GDM1 (cell line): ENCODE measurements around the gene ANKRD24.
A peak's percentile ranks its signal among the peaks of the same experiment; 100 is the strongest.
"Not testable (repeated sequence)": the region's sequence is repeated elsewhere in the genome, so short reads cannot be mapped to it uniquely, and the experiment has no call there.

Source experiments
- DNase-seq: peaks from one replicate; lab custom pipeline; 2025; lab: John Stamatoyannopoulos, UW

ANKRD24 gene

GRCh38 chr19:4182084-4182810, at the start of gene ANKRD24, which contains the start of gene SIRT6:
TSS of gene ANKRD24 (plus strand) at chr19:4182689. CDS start at chr19:4186426, 3,737 bp downstream.
TSS of gene SIRT6 (minus strand) at chr19:4182563. CDS start at chr19:4182539, 24 bp downstream.
- DNase-seq: peak; percentile 90

- DNase-seq: no peak
Measured at GRCh38 chr19:4134351-4134750, 48.1 kb upstream of the ANKRD24 start.

GRCh38 chr19:4135386-4135785, 47.1 kb upstream of the ANKRD24 start:
- DNase-seq: not testable (repeated sequence)

GRCh38 chr19:4136680-4137088, 45.8 kb upstream of the ANKRD24 start:
- no peak for DNase-seq

- no peak for DNase-seq
Measured at GRCh38 chr19:4138445-4138844, 44.0 kb upstream of the ANKRD24 start.

GRCh38 chr19:4139614-4140236, 42.8 kb upstream of the ANKRD24 start:
- peak; percentile 57 for DNase-seq

- peak; percentile 13 for DNase-seq
Measured at GRCh38 chr19:4140237-4140711, 42.2 kb upstream of the ANKRD24 start.

- DNase-seq: not testable (repeated sequence)
Measured at GRCh38 chr19:4142916-4143315, 39.6 kb upstream of the ANKRD24 start.

GRCh38 chr19:4144666-4145249, 37.7 kb upstream of the ANKRD24 start:
- no peak for DNase-seq

- no peak for DNase-seq
Measured at GRCh38 chr19:4149518-4150288, 32.8 kb upstream of the ANKRD24 start.

GRCh38 chr19:4151623-4152022, 30.9 kb upstream of the ANKRD24 start:
- DNase-seq: no peak

- DNase-seq: no peak
Measured at GRCh38 chr19:4152241-4152998, 30.1 kb upstream of the ANKRD24 start.

- DNase-seq: no peak
Measured at GRCh38 chr19:4154571-4155312, 27.7 kb upstream of the ANKRD24 start.

- DNase-seq: no peak
Measured at GRCh38 chr19:4157164-4157563, 25.3 kb upstream of the ANKRD24 start.

GRCh38 chr19:4157971-4158370, 24.5 kb upstream of the ANKRD24 start:
- DNase-seq: not testable (repeated sequence)

GRCh38 chr19:4161415-4162077, 20.9 kb upstream of the ANKRD24 start:
- DNase-seq: no peak

GRCh38 chr19:4164262-4164661, 18.2 kb upstream of the ANKRD24 start:
- no peak for DNase-seq

- DNase-seq: no peak
Measured at GRCh38 chr19:4171676-4172075, 10.8 kb upstream of the ANKRD24 start.

- no peak for DNase-seq
Measured at GRCh38 chr19:4172861-4173473, 9.5 kb upstream of the ANKRD24 start.
